GM12873 (cell line): ENCODE measurements around the gene XIAP.

Experiments
- TF ChIP-seq, protein P1 (sequence below): IDR thresholded peaks from 2 replicates; pipeline ENCODE4 v1.5.1; 2012; ENCODE audit warnings: low read depth, mild to moderate bottlenecking, moderate library complexity, low read length, control low read depth; ENCODE audit not compliant: insufficient read depth; ENCODE audit errors: missing control alignments

XIAP gene

DNA sequence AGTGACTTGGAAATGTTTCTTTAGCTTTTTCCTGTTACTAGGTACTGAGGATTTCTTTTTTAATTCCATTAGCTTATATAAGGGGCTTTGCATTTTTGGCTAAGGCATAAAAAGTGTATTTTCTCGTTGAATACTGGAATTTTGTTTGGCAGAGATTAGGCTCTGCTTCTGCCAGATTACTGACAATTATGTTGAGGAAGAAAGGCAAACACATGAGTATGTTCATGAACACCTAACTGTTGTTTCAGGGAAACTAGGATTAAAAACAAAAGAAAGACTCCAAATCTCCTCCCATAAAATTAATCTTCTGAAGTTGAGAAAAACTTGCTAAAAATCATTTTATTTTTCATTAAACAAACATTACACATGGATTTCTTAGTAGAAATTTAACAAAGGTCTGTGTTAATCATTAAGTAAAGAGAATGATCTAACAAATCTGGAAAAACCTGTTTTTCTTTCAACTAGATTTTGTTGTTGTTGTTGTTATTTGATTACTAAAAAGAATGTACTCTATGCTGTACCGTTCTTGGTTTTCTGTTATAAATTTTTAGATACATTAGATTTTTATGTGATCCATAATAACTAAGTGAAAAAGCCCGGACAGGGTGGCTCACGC lies 58.4 kb downstream of the XIAP start:
- TF ChIP-seq, protein P1, sequence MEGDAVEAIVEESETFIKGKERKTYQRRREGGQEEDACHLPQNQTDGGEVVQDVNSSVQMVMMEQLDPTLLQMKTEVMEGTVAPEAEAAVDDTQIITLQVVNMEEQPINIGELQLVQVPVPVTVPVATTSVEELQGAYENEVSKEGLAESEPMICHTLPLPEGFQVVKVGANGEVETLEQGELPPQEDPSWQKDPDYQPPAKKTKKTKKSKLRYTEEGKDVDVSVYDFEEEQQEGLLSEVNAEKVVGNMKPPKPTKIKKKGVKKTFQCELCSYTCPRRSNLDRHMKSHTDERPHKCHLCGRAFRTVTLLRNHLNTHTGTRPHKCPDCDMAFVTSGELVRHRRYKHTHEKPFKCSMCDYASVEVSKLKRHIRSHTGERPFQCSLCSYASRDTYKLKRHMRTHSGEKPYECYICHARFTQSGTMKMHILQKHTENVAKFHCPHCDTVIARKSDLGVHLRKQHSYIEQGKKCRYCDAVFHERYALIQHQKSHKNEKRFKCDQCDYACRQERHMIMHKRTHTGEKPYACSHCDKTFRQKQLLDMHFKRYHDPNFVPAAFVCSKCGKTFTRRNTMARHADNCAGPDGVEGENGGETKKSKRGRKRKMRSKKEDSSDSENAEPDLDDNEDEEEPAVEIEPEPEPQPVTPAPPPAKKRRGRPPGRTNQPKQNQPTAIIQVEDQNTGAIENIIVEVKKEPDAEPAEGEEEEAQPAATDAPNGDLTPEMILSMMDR = no peak

DNA sequence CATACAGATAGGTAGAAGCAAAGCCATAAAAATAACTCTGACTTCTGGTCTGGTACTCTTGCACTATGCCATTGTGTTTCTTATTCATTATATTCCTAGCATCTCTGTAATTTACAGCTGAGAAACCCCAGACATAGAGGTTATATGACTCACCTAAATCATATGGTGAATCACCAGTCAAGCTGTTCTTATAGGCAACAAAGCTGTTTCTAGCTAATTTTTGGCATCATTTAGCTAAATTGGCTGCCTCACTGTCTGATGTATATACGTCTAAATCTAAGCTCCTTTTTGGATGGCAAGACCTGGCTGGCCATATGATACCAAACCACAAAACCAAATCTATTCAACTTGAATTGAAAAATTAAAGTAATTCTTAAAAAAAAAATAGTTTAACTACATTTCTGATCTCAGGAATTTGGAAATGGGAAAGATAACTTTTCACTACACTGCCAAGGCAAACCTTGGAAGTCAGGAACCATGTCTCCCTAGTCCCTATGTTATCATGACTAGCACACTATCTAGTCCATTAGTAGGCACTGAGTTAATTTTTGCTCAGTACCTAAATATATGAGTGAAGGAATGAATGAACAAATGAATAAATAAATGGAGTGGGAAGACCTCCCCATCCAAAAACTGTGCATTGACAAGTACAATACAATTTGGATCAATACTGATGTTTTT lies 60.4 kb downstream of the XIAP start:
- TF ChIP-seq, protein P1 = no peak

DNA sequence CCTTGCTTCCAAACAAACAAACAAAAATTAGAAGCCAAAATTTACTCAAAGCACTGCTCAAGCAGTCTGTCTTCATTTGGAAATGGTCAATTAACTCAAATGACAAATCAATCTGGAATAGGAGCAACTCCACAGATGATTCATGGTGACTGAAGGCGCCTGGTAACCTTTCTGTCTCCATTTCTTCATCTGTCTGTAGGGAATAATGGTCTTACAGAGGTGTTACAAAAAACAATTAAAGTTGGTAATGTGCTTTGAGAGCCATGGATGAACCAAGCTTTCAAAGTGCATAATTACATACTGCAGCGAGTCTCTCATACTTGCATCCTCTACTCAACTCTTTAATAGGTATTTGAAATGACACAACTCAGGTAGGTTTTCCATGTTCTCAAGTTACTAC lies 63.4 kb downstream of the XIAP start:
- TF ChIP-seq, protein P1 = no peak

DNA sequence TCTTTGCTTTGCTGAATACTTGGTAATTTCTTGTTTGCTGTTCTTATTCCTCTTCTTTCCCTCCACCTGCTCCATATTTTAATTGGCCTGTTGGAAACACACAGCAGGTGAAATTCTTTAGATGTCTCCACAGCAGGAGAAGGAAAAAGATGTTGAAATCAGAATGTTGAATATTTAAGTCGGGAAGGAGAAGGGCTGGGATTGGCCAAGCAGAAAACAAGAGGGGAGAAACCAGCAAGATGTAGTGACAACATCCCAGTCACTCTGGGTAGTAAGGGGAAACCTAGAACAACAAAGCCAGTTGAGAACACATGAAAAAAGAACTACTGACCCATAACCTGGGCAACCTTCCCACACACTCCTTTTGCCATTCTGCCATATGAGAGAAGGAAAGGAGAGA lies 64.3 kb downstream of the XIAP start:
- TF ChIP-seq, protein P1 = no peak

DNA sequence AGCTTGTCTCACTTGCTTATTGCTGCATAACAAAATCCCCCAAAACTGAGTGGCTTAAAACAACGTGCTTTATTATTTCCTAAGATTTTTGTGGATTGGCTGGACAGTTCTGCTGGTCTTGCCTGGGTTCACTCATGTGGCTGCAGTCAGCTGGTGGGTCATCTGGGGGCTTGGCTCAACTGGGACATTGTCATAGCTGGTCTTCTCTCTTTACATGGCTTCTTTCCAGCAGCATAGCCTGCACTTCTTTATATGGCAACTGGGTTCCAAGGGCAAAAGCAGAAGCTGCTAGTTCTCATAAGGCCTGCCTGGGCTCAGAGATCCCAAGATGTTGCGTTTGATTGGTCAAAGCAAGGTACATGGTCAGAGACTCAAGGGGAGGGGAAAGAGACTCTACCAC lies 68.0 kb downstream of the XIAP start:
- TF ChIP-seq, protein P1 = no peak

DNA sequence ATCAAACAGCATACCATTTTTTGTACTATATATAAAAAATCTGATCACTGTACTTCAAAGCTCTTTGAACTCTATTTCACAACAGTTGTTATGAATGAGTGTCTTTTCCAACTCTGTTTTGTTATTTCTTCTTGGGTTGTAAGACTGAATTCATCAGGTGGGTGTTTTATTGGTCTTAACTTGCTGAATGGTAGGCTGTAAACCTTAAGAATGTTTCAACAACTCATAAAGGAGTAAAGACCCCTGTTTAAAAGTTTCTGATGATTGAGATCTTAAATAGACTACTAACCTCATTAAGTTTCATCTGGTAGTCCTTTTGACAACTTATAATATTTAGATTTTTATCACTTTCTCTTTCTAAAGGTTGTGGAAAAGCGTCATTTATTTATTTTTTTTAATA lies 83.2 kb downstream of the XIAP start:
- TF ChIP-seq, protein P1 = no peak

DNA sequence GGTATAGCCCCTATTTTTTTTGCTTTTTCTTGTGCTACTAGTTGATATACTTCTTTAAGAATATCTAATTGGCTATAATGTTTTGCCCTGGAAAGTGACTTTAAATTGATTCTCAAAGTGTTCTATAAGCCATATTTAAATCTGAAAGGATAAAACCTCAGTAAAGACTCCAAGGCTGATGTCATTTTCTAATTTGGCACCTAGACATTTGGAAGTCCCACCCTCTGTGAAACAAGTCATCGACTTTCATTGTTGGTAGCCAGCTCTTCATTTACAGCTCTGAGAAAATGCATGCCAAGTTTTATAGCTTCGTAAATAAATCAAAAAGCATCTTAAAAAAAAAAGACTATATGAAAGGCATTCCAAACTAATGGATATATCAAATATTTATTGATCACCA lies 83.6 kb downstream of the XIAP start:
- TF ChIP-seq, protein P1 = no peak
